Caco-2 (cell line): ENCODE measurements around the gene HTRA3. TPM values are rescaled to one million over a fixed set of nuclear protein-coding genes. Genes with fewer than 3 reads are reported as not detected.

Experiments used
- BruUV-seq: library from RNA; stranded (reverse); fragments of 400-500 nt; replicated peaks from 2 replicates; lab custom pipeline; 2021; lab: Mats Ljungman, UMichigan
- CTCF ChIA-PET: fragments of 300-600 bp; sonication (Branson Sonifier 250); formaldehyde crosslinking; loops from one replicate; lab custom pipeline; 2022; ENCODE audit warnings: antibody characterized with exemption; lab: Charles Lee
- POLR2A ChIA-PET: fragments of 300-600 bp; sonication (Branson Sonifier 250); formaldehyde crosslinking; loops from one replicate; lab custom pipeline; 2022; ENCODE audit warnings: antibody characterized with exemption; lab: Charles Lee
- DNase-seq, 2 experiments: peaks; one replicate each; pipeline versions ENCODE4 v3.0.0 to v3.0.0-alpha.2; 2020 to 2022
- H3K27me3 ChIP-seq: replicated peaks from 2 replicates; pipeline ENCODE4 v1.6.0; 2011; ENCODE audit warnings: low read length; ENCODE audit not compliant: control insufficient read depth, insufficient read depth
- H3K36me3 ChIP-seq: 2 replicates; pipeline ENCODE4 v1.5.1; 2011; ENCODE audit warnings: low read length; ENCODE audit not compliant: control insufficient read depth, insufficient read depth
- H3K4me1 ChIP-seq: fragments of 250-450 bp; sonication (Bioruptor Pico); 2 replicates; pipeline ENCODE4 v1.5.1; 2020; ENCODE audit warnings: mild to moderate bottlenecking
- H3K4me3 ChIP-seq: 2 replicates; pipeline ENCODE4 v1.5.1; 2011; ENCODE audit warnings: low read depth, mild to moderate bottlenecking, control low read depth, low read length
- H3K9me3 ChIP-seq: fragments of 250-450 bp; sonication (Bioruptor Pico); 2 replicates; pipeline ENCODE4 v1.5.1; 2020; ENCODE audit warnings: mild to moderate bottlenecking, moderate library complexity
- H3K27ac Mint-ChIP-seq: one replicate; pipeline ENCODE4 v1.8.0; 2022; ENCODE audit warnings: mixed read lengths; ENCODE audit not compliant: unreplicated experiment
- H3K27me3 Mint-ChIP-seq: one replicate; pipeline ENCODE4 v1.8.0; 2022; ENCODE audit warnings: mixed read lengths; ENCODE audit not compliant: insufficient read depth, unreplicated experiment
- H3K36me3 Mint-ChIP-seq: one replicate; pipeline ENCODE4 v1.8.0; 2022; ENCODE audit warnings: mild to moderate bottlenecking, mixed read lengths; ENCODE audit not compliant: insufficient read depth, unreplicated experiment
- H3K4me1 Mint-ChIP-seq: one replicate; pipeline ENCODE4 v1.8.0; 2022; ENCODE audit warnings: low read depth, mixed read lengths; ENCODE audit not compliant: unreplicated experiment
- H3K4me3 Mint-ChIP-seq: one replicate; pipeline ENCODE4 v1.8.0; 2022; ENCODE audit warnings: mild to moderate bottlenecking, moderate library complexity, mixed read lengths; ENCODE audit not compliant: unreplicated experiment
- H3K9me3 Mint-ChIP-seq: one replicate; pipeline ENCODE4 v1.8.0; 2022; ENCODE audit warnings: mixed read lengths; ENCODE audit not compliant: unreplicated experiment
- CTCF ChIP-seq, 2 experiments: fragments of 200-600 bp in 1 of 2; IDR thresholded peaks; 1 replicate in 1 of 2; 2 replicates in 1 of 2; pipeline versions ENCODE4 v1.5.1 to v1.8.0; 2011 to 2022; ENCODE audit warnings: antibody characterized with exemption in 1 of 2, control low read depth in 1 of 2, inconsistent platforms in 1 of 2, low read depth in 1 of 2, low read length in 1 of 2, mild to moderate bottlenecking in 1 of 2, moderate library complexity in 1 of 2; ENCODE audit not compliant: insufficient read depth in 1 of 2, severe bottlenecking in 1 of 2, unreplicated experiment in 1 of 2
- intact Hi-C: fragments of 100-400 bp; cut with micrococcal nuclease; formaldehyde crosslinking; loops from one replicate; pipeline ENCODE4 v1.10.0; 2022; ENCODE audit not compliant: unreplicated experiment
- total RNA-seq: library from RNA; stranded (reverse); gene quantifications from 2 replicates; pipeline ENCODE4 v1.2.3, GENCODE V29; 2022

HTRA3 gene
- total RNA-seq, 1 experiment from 2014 or later: 0.66 TPM

- Histone ChIP-seq H3K4me3 (no peak overlapping the region), H3K27me3 (no peaks in the 10 kb centered on the region), H3K9me3 (no peaks in the 10 kb centered on the region), H3K4me1 (peaks cover 21% of the 10 kb centered on the region), H3K36me3 (peaks cover 1% of the 10 kb centered on the region)
- DNase-seq: no peak
- Mint-ChIP-seq H3K27me3 (no peaks in the 10 kb centered on the region), H3K36me3 (no peaks in the 10 kb centered on the region), H3K9me3 (no peaks in the 10 kb centered on the region), H3K4me1 (peaks cover 6% of the 10 kb centered on the region), H3K4me3 (no peak overlapping the region), H3K27ac (no peak overlapping the region)
- BruUV-seq: no TSS peak
- ChIA-PET POLR2A (no interaction called here), CTCF (interaction anchor here (1.0 to 4.2 kb wide), 2 partner anchors 58 to 176 kb away, joined by 3 to 30 read pairs; no protein-coding TSS in a partner anchor)
- TF ChIP-seq CTCF (IDR thresholded peaks at IDR 0.05; ENCODE audit: insufficient read depth in 1 of 2, low read depth in 1 of 2, low read length in 1 of 2, severe bottlenecking in 1 of 2, unreplicated experiment in 1 of 2): no peak
- intact Hi-C loops: no loop called here
These were observed 34.3 kb upstream of the HTRA3 start for GRCh38 chr4:8235224-8235623.

GRCh38 chr4:8235686-8236085, 33.9 kb upstream of the HTRA3 start:
- no peak overlapping the region for H3K27ac Mint-ChIP-seq
- TF ChIP-seq CTCF (IDR thresholded peaks at IDR 0.05; ENCODE audit: insufficient read depth in 1 of 2, low read depth in 1 of 2, low read length in 1 of 2, severe bottlenecking in 1 of 2, unreplicated experiment in 1 of 2): no peak
- BruUV-seq: no TSS peak
- POLR2A ChIA-PET: no interaction called here
- Histone ChIP-seq H3K4me1 (peaks cover 21% of the 10 kb centered on the region), H3K9me3 (no peaks in the 10 kb centered on the region), H3K36me3 (peaks cover 1% of the 10 kb centered on the region), H3K4me3 (no peak overlapping the region), H3K27me3 (no peaks in the 10 kb centered on the region)
- CTCF ChIA-PET: interaction anchor here (0.9 to 4.2 kb wide), 2 partner anchors 59 to 174 kb away, joined by 3 to 30 read pairs; no protein-coding TSS in a partner anchor
- DNase-seq: no peak
- intact Hi-C loops: no loop called here
- H3K36me3 Mint-ChIP-seq: no peaks in the 10 kb centered on the region
- no peaks in the 10 kb centered on the region for H3K9me3 Mint-ChIP-seq
- no peaks in the 10 kb centered on the region for H3K27me3 Mint-ChIP-seq
- H3K4me3 Mint-ChIP-seq: no peak overlapping the region
- peaks cover 6% of the 10 kb centered on the region for H3K4me1 Mint-ChIP-seq

DNA sequence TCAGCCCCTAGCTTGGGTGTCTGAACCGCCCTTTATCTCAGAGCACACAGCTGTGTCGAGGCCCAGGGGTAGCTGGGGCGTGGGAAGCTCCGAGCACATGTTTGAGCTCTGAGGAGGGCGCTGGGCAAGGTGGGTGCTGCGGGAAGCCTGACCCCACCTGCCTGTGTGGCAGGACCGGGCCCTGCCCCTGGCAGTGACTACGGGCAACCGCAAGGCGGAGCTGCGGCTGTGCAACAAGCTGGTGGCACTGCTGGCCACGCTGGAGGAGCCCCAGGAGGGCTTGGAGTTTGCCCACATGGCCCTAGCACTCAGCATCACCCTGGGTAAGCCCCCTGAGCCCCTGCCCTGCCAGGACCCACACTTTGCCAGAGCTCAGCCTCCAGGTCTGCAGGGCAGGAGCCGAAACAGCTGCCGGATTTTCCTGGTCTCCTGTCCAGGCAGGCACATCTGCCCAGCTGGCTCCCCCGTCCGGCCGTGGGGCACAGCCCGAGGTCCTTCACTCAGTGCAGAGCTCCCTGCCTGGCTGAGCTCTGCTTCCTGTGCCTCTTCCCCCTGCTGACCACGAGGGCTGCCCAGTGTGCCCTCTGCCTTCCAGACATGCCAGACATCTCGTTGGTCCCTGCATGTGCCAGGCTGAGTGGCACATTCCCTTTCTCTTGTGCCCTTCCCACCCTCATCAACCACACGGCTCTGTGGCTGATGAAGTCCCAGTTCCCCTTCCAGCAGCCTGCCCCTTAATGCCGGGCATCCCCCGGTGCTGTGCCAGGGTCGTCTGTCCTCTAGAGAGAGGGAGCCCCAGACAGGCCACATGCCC, 33.2 kb upstream of the HTRA3 start:
- POLR2A ChIA-PET: no interaction called here
- Mint-ChIP-seq H3K9me3 (no peaks in the 10 kb centered on the region), H3K27ac (no peak overlapping the region), H3K4me3 (no peak overlapping the region), H3K36me3 (no peaks in the 10 kb centered on the region), H3K27me3 (no peaks in the 10 kb centered on the region), H3K4me1 (peaks cover 6% of the 10 kb centered on the region)
- intact Hi-C loops: no loop called here
- TF ChIP-seq CTCF (IDR thresholded peaks at IDR 0.05; ENCODE audit: insufficient read depth in 1 of 2, low read depth in 1 of 2, low read length in 1 of 2, severe bottlenecking in 1 of 2, unreplicated experiment in 1 of 2): no peak
- no peak overlapping the region for H3K4me3 ChIP-seq
- CTCF ChIA-PET: interaction anchor here (0.9 to 4.2 kb wide), 2 partner anchors 59 to 174 kb away, joined by 3 to 30 read pairs; no protein-coding TSS in a partner anchor
- peaks cover 21% of the 10 kb centered on the region for H3K4me1 ChIP-seq
- peaks cover 1% of the 10 kb centered on the region for H3K36me3 ChIP-seq
- no peak for DNase-seq
- no peaks in the 10 kb centered on the region for H3K9me3 ChIP-seq
- no peaks in the 10 kb centered on the region for H3K27me3 ChIP-seq
- no TSS peak for BruUV-seq
